Erythroblast (primary cell): ENCODE measurements around the gene CCDC93.

Experiments
- GATA1 ChIP-seq: IDR thresholded peaks from 2 replicates; pipeline ENCODE4 v1.6.1; 2011; ENCODE audit warnings: low read depth, mild to moderate bottlenecking, control low read depth, low read length, moderate library complexity
- POLR2A ChIP-seq: IDR thresholded peaks from 2 replicates; pipeline ENCODE4 v1.6.1; 2011; ENCODE audit warnings: mild to moderate bottlenecking, low read length

- no peak for TF ChIP-seq POLR2A
- no peak for TF ChIP-seq GATA1
Measured at GRCh38 chr2:117981810-117982209, 32.1 kb downstream of the CCDC93 start.
